ENCODE results near the gene NSD1. TPM values are rescaled to one million over a fixed set of nuclear protein-coding genes. Genes with fewer than 3 reads are reported as not detected.

NSD1 gene
- total RNA-seq, 1 experiment from 2014 or later = 48.9 TPM

Other genes with a start within 250 kb of the NSD1 start
- not detected in 2 replicates for gene HK3, start 234.4 kb upstream of the NSD1 start, total RNA-seq (2014; rRNA removed)
- 20.7 and 24.7 TPM in 2 replicates for gene UIMC1, start 127.0 kb upstream of the NSD1 start, total RNA-seq (2014; rRNA removed)
- gene ZNF346, start 111.1 kb upstream of the NSD1 start, total RNA-seq (2014; rRNA removed) = 33.9 and 38.9 TPM in 2 replicates
- gene FGFR4, start 46.9 kb upstream of the NSD1 start, total RNA-seq (2014; rRNA removed) = 24.6 and 34.9 TPM in 2 replicates
- 40.3 and 41.1 TPM in 2 replicates for gene RAB24, start 169.9 kb downstream of the NSD1 start, total RNA-seq (2014; rRNA removed)
- 496 and 505 TPM in 2 replicates for gene PRELID1, start 170.0 kb downstream of the NSD1 start, total RNA-seq (2014; rRNA removed)
- gene MXD3, start 178.1 kb downstream of the NSD1 start, total RNA-seq (2014; rRNA removed) = 45.7 and 55.1 TPM in 2 replicates
- gene LMAN2, start 217.9 kb downstream of the NSD1 start, total RNA-seq (2014; rRNA removed) = 310 and 369 TPM in 2 replicates
- gene RGS14, start 224.2 kb downstream of the NSD1 start, total RNA-seq (2014; rRNA removed) = 32.3 TPM in 2 replicates